Measurements from ENCODE around the gene ZNF789. TPM values are rescaled to one million over a fixed set of nuclear protein-coding genes. Genes with fewer than 3 reads are reported as not detected.

The ZNF789 gene
- total RNA-seq, 1 donor from 2014 or later = 14.5 TPM

GRCh38 chr7:99504281-99504602 lies 31.6 kb downstream of the ZNF789 start:
- peaks cover 37% of the 10 kb centered on the region for H3K4me1 ChIP-seq
- peak overlapping the region; percentile 86 to 88 for H3K4me3 ChIP-seq
- H3K9me3 ChIP-seq = no peaks in the 10 kb centered on the region
- no peaks in the 10 kb centered on the region for H3K27me3 ChIP-seq
- intact Hi-C loops (cut with DNase I) = no loop called here
- TF ChIP-seq CTCF (IDR thresholded peaks at IDR 0.05) = no peak
- no peak for TF ChIP-seq POLR2AphosphoS5 (IDR thresholded peaks at IDR 0.05; ENCODE audit: insufficient read depth in 1 of 2, low read depth in 1 of 2)
- TF ChIP-seq POLR2A (IDR thresholded peaks at IDR 0.05) = no peak
- DNase-seq (ENCODE audit: extremely low spot score in 2 of 2) = peak in 1 of 2 donors; percentile 98
- H3K36me3 ChIP-seq = no peaks in the 10 kb centered on the region
- H3K27ac ChIP-seq = peak overlapping the region; percentile 90

- Histone ChIP-seq H3K27ac (peak within 1 kb of the TSS; percentile 90), H3K36me3 (no peaks in the 10 kb centered on the region), H3K9me3 (no peaks in the 10 kb centered on the region), H3K4me3 (peak within 1 kb of the TSS; percentile 86 to 88), H3K4me1 (peaks cover 33% of the 10 kb centered on the region), H3K27me3 (no peaks in the 10 kb centered on the region)
- peak; percentile 98 to 99 for DNase-seq (ENCODE audit: extremely low spot score in 2 of 2)
- intact Hi-C loops (cut with DNase I) = loop anchor here (5.0 kb wide), 1 partner anchor 48 kb away; the partner anchor contains the start of gene FAM200A
- TF ChIP-seq CTCF (IDR thresholded peaks at IDR 0.05) (no peak), POLR2AphosphoS5 (IDR thresholded peaks at IDR 0.05; ENCODE audit: insufficient read depth in 1 of 2, low read depth in 1 of 2) (peak; percentile 82 to 83)
These were observed 32.1 kb downstream of the ZNF789 start, which contains the start of gene ZKSCAN5 for GRCh38 chr7:99504603-99505323. Gene ZKSCAN5 (plus strand): TSS chr7:99504662. CDS start chr7:99506045, 1,383 bp downstream.

DNA sequence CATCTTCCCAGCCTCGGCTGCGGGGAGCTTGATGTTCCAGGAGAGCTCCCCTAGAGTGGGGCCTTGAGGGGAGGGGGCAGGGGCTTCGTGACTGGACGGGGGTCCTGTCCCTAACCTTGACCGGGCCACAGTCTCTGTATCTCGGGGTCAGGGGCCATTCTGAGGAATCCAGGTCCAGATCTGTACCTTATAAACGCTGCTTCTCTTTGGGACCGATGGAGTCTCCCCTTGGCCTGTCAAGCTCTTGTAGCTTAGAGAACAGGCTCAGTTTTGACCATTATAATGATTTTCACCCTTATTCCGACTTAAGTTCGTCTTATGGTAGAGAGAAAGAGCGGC lies 32.6 kb downstream of the ZNF789 start:
- no peak for TF ChIP-seq POLR2AphosphoS5 (IDR thresholded peaks at IDR 0.05; ENCODE audit: insufficient read depth in 1 of 2, low read depth in 1 of 2)
- TF ChIP-seq POLR2A (IDR thresholded peaks at IDR 0.05) = peak in 1 of 2 donors; percentile 25

GRCh38 chr7:99514050-99514449 lies 41.4 kb downstream of the ZNF789 start:
- Histone ChIP-seq H3K27me3 (no peaks in the 10 kb centered on the region), H3K9me3 (no peaks in the 10 kb centered on the region), H3K36me3 (peaks cover 0 to 37% of the 10 kb centered on the region in 2 donors), H3K4me3 (no peak overlapping the region), H3K27ac (no peak overlapping the region), H3K4me1 (no peaks in the 10 kb centered on the region)
- DNase-seq (ENCODE audit: extremely low spot score in 2 of 2) = no peak
- TF ChIP-seq POLR2AphosphoS5 (IDR thresholded peaks at IDR 0.05; ENCODE audit: insufficient read depth in 1 of 2, low read depth in 1 of 2) (no peak), CTCF (IDR thresholded peaks at IDR 0.05) (no peak), POLR2A (IDR thresholded peaks at IDR 0.05) (no peak)
- intact Hi-C loops (cut with DNase I) = no loop called here

More for the DNA sequence above, 32.6 kb downstream of the ZNF789 start:
- H3K9me3 ChIP-seq = no peaks in the 10 kb centered on the region
- H3K27me3 ChIP-seq = no peaks in the 10 kb centered on the region
- DNase-seq (ENCODE audit: extremely low spot score in 2 of 2) = no peak
- peak overlapping the region; percentile 86 to 88 for H3K4me3 ChIP-seq
- peaks cover 33% of the 10 kb centered on the region for H3K4me1 ChIP-seq
- intact Hi-C loops (cut with DNase I) = loop anchor here (5.0 kb wide), 1 partner anchor 47 kb away; the partner anchor contains the start of gene FAM200A
- H3K36me3 ChIP-seq = no peaks in the 10 kb centered on the region
- peak overlapping the region; percentile 90 for H3K27ac ChIP-seq

GRCh38 chr7:99521399-99521798 lies 48.7 kb downstream of the ZNF789 start:
- Histone ChIP-seq H3K36me3 (peaks cover 0 to 23% of the 10 kb centered on the region in 2 donors), H3K9me3 (no peaks in the 10 kb centered on the region), H3K4me3 (no peak overlapping the region), H3K4me1 (no peaks in the 10 kb centered on the region), H3K27ac (no peak overlapping the region), H3K27me3 (no peaks in the 10 kb centered on the region)
- intact Hi-C loops (cut with DNase I) = no loop called here
- TF ChIP-seq POLR2A (IDR thresholded peaks at IDR 0.05) (no peak), CTCF (IDR thresholded peaks at IDR 0.05) (no peak), POLR2AphosphoS5 (IDR thresholded peaks at IDR 0.05; ENCODE audit: insufficient read depth in 1 of 2, low read depth in 1 of 2) (no peak)
- no peak for DNase-seq (ENCODE audit: extremely low spot score in 2 of 2)

Data from vagina (tissue), 2 donors.